Stomach (tissue), 4 donors: ENCODE results near the gene SERPINB10.

Experiments
- CTCF ChIP-seq, 7 experiments: fragments of 450-650 bp in 4 of 7; fragments of 200-600 bp in 3 of 7; sonication (generic) in 3 of 7; IDR thresholded peaks; one replicate each; pipeline ENCODE4 v1.5.1; 2016 to 2019; ENCODE audit warnings: antibody characterized with exemption in 7 of 7, control low read depth in 2 of 7, mild to moderate bottlenecking in 1 of 7
- POLR2AphosphoS5 ChIP-seq, 3 donors: sonication (generic); formaldehyde crosslinking; IDR thresholded peaks; one replicate each; pipeline ENCODE4 v1.6.1; 2016; ENCODE audit warnings: antibody characterized with exemption in 3 of 3

- TF ChIP-seq CTCF (IDR thresholded peaks at IDR 0.05) (no peak), POLR2AphosphoS5 (IDR thresholded peaks at IDR 0.05) (no peak)
Measured at GRCh38 chr18:63930773-63931354, 23.1 kb downstream of the SERPINB10 start.
